ENCODE data around the gene ANKRD13A.

ANKRD13A gene

GRCh38 chr12:109989380-109989779 is 9.8 kb upstream of the ANKRD13A start:
- peaks cover 22 to 26% of the 10 kb centered on the region in 2 experiments for H3K4me1 ChIP-seq (ENCODE audit: control insufficient read depth in 1 of 2, insufficient read depth in 1 of 2, low read depth in 1 of 2, low read length in 1 of 2)
- no peak overlapping the region for H3K4me3 ChIP-seq (ENCODE audit: low read depth in 1 of 2, low read length in 1 of 2)
- H3K27ac ChIP-seq, result peak overlapping the region; percentile 48
- no peaks in the 10 kb centered on the region for H3K27me3 ChIP-seq
- peaks cover 5% of the 10 kb centered on the region for H3K9me3 ChIP-seq
- no peak for TF ChIP-seq CTCF (IDR thresholded peaks at IDR 0.05)
- peaks cover 82% of the 10 kb centered on the region for H3K36me3 ChIP-seq

GRCh38 chr12:109991586-109991985 is 7.6 kb upstream of the ANKRD13A start:
- Histone ChIP-seq H3K27me3 (no peaks in the 10 kb centered on the region), H3K36me3 (peaks cover 60% of the 10 kb centered on the region), H3K27ac (peak overlapping the region; percentile 29), H3K9me3 (peaks cover 5% of the 10 kb centered on the region), H3K4me1 (ENCODE audit: control insufficient read depth in 1 of 2, insufficient read depth in 1 of 2, low read depth in 1 of 2, low read length in 1 of 2) (peaks cover 33 to 38% of the 10 kb centered on the region in 2 experiments), H3K4me3 (ENCODE audit: low read depth in 1 of 2, low read length in 1 of 2) (no peak overlapping the region)
- TF ChIP-seq CTCF (IDR thresholded peaks at IDR 0.05), result no peak

GRCh38 chr12:109993091-109993490 is 6.1 kb upstream of the ANKRD13A start:
- H3K27ac ChIP-seq, result peak overlapping the region; percentile 100
- H3K4me3 ChIP-seq (ENCODE audit: low read depth in 1 of 2, low read length in 1 of 2), result peak overlapping the region in 1 of 2 experiments; percentile 97
- no peak for TF ChIP-seq CTCF (IDR thresholded peaks at IDR 0.05)
- H3K9me3 ChIP-seq, result no peaks in the 10 kb centered on the region
- no peaks in the 10 kb centered on the region for H3K27me3 ChIP-seq
- H3K4me1 ChIP-seq (ENCODE audit: control insufficient read depth in 1 of 2, insufficient read depth in 1 of 2, low read depth in 1 of 2, low read length in 1 of 2), result peaks cover 48 to 52% of the 10 kb centered on the region in 2 experiments
- peaks cover 45% of the 10 kb centered on the region for H3K36me3 ChIP-seq

- peak overlapping the region; percentile 100 for H3K27ac ChIP-seq
Measured at GRCh38 chr12:109994401-109995175, 4.6 kb upstream of the ANKRD13A start.

GRCh38 chr12:109995361-109995685 is 3.9 kb upstream of the ANKRD13A start:
- Histone ChIP-seq H3K4me1 (ENCODE audit: control insufficient read depth in 1 of 2, insufficient read depth in 1 of 2, low read depth in 1 of 2, low read length in 1 of 2) (peaks cover 55 to 65% of the 10 kb centered on the region in 2 experiments), H3K27me3 (no peaks in the 10 kb centered on the region), H3K4me3 (ENCODE audit: low read depth in 1 of 2, low read length in 1 of 2) (peak overlapping the region; percentile 79 to 97), H3K9me3 (no peaks in the 10 kb centered on the region), H3K36me3 (peaks cover 22% of the 10 kb centered on the region), H3K27ac (peak overlapping the region; percentile 100)
- TF ChIP-seq CTCF (IDR thresholded peaks at IDR 0.05), result no peak

More at GRCh38 chr12:109994401-109995175, 4.6 kb upstream of the ANKRD13A start:
- peaks cover 30% of the 10 kb centered on the region for H3K36me3 ChIP-seq
- no peak for TF ChIP-seq CTCF (IDR thresholded peaks at IDR 0.05)
- no peaks in the 10 kb centered on the region for H3K9me3 ChIP-seq
- H3K4me3 ChIP-seq (ENCODE audit: low read depth in 1 of 2, low read length in 1 of 2), result peak overlapping the region; percentile 79 to 97
- peaks cover 57 to 60% of the 10 kb centered on the region in 2 experiments for H3K4me1 ChIP-seq (ENCODE audit: control insufficient read depth in 1 of 2, insufficient read depth in 1 of 2, low read depth in 1 of 2, low read length in 1 of 2)
- H3K27me3 ChIP-seq, result no peaks in the 10 kb centered on the region
